ENCODE measurements around the gene TNIK. TPM values are rescaled to one million over a fixed set of nuclear protein-coding genes. Genes with fewer than 3 reads are reported as not detected.

TNIK gene
- total and polyA plus RNA-seq, 10 of the 15 experiments (the other 5 are each of a cell fraction or from before 2014, with no cell fraction given) = 13.9 to 74.3 (median 48.2) TPM

GRCh38 chr3:171374260-171374659, 85.9 kb downstream of the TNIK start:
- SMC1A ChIA-PET (ENCODE audit: uncharacterized antibody, unreplicated experiment) = interaction anchor here (1.0 to 5.4 kb wide), 14 partner anchors 11 to 189 kb away, joined by 3 to 36 read pairs (median 4); no protein-coding TSS in a partner anchor
- ATAC-seq = no peak
- Histone ChIP-seq H3K36me3 (ENCODE audit: control insufficient read depth in 2 of 2, insufficient read depth in 2 of 2, low read length in 1 of 2) (no peaks in the 10 kb centered on the region; a peak in 1 of 4 replicates), H3K4me3 (no peak overlapping the region), H3K4me1 (ENCODE audit: control insufficient read depth, insufficient read depth, low read length) (peaks cover 38% of the 10 kb centered on the region), H2AFZ (ENCODE audit: control insufficient read depth, low read depth, low read length) (no peak overlapping the region), H3K27me3 (replicated peaks in 1 of 2; ENCODE audit: control insufficient read depth in 2 of 2, insufficient read depth in 2 of 2, low read length in 1 of 2) (no peaks in the 10 kb centered on the region), H3K27ac (ENCODE audit: control insufficient read depth, insufficient read depth) (no peak overlapping the region), H3K4me2 (ENCODE audit: control insufficient read depth, insufficient read depth) (no peak overlapping the region), H3K9me3 (replicated peaks; ENCODE audit: control insufficient read depth, insufficient read depth, low read length) (no peaks in the 10 kb centered on the region; the same call in 2 of the 3 replicates), H3K9ac (ENCODE audit: control insufficient read depth, insufficient read depth, low read length) (no peak overlapping the region), H4K20me1 (ENCODE audit: control insufficient read depth, insufficient read depth) (peaks cover 5% of the 10 kb centered on the region; the same call in 1 of the 2 replicates), H3K79me2 (ENCODE audit: control insufficient read depth, insufficient read depth, low read length) (peaks cover 97% of the 10 kb centered on the region)
- 95% methylated on average over 1 of the region's 1 CpG for WGBS (ENCODE audit: insufficient coverage, insufficient replicate concordance, low lambda C conversion rate, missing lambda C conversion rate)
- RAD21 ChIA-PET (ENCODE audit: unreplicated experiment) = interaction anchor here (1.0 to 4.9 kb wide), 4 partner anchors 7 to 186 kb away, joined by 4 to 19 read pairs (median 12); no protein-coding TSS in a partner anchor
- POLR2A ChIA-PET = interaction anchor here (0.7 to 1.7 kb wide), 6 partner anchors 7 to 36 kb away, joined by 3 to 9 read pairs (median 4); no protein-coding TSS in a partner anchor
- no TSS peak for BruUV-seq (replicated peaks)
- in situ Hi-C loops (cut with MboI) (no loop called here), intact Hi-C loops (cut with micrococcal nuclease; ENCODE audit: unreplicated experiment) (no loop called here)
- FAIRE-seq = no peak
- no peak for DNase-seq (ENCODE audit: low read depth, low spot score)
- CTCF ChIA-PET = interaction anchor here (0.9 to 1.7 kb wide), 4 partner anchors 12 to 397 kb away, joined by 3 to 6 read pairs (median 3); no protein-coding TSS in a partner anchor
- TF ChIP-seq RUNX3 (IDR thresholded peaks at IDR 0.05; ENCODE audit: low read length) (no peak), NFIC (IDR thresholded peaks at IDR 0.05; ENCODE audit: low read depth, low read length) (no peak)

GRCh38 chr3:171373711-171374110, 86.5 kb downstream of the TNIK start:
- ATAC-seq = no peak
- Histone ChIP-seq H3K9me3 (replicated peaks; ENCODE audit: control insufficient read depth, insufficient read depth, low read length) (no peaks in the 10 kb centered on the region; the same call in 2 of the 3 replicates), H3K4me2 (ENCODE audit: control insufficient read depth, insufficient read depth) (no peak overlapping the region), H3K4me3 (no peak overlapping the region), H3K27me3 (replicated peaks in 1 of 2; ENCODE audit: control insufficient read depth in 2 of 2, insufficient read depth in 2 of 2, low read length in 1 of 2) (no peaks in the 10 kb centered on the region), H3K9ac (ENCODE audit: control insufficient read depth, insufficient read depth, low read length) (no peak overlapping the region), H3K79me2 (ENCODE audit: control insufficient read depth, insufficient read depth, low read length) (peaks cover 97% of the 10 kb centered on the region), H3K27ac (ENCODE audit: control insufficient read depth, insufficient read depth) (no peak overlapping the region), H3K36me3 (ENCODE audit: control insufficient read depth in 2 of 2, insufficient read depth in 2 of 2, low read length in 1 of 2) (no peaks in the 10 kb centered on the region; a peak in 1 of 4 replicates), H2AFZ (ENCODE audit: control insufficient read depth, low read depth, low read length) (no peak overlapping the region), H4K20me1 (ENCODE audit: control insufficient read depth, insufficient read depth) (peaks cover 5% of the 10 kb centered on the region; the same call in 1 of the 2 replicates), H3K4me1 (ENCODE audit: control insufficient read depth, insufficient read depth, low read length) (peaks cover 43% of the 10 kb centered on the region)
- WGBS (ENCODE audit: insufficient coverage, insufficient replicate concordance, low lambda C conversion rate, missing lambda C conversion rate) = 96% methylated on average over 2 of the region's 2 CpGs
- BruUV-seq (replicated peaks) = no TSS peak
- in situ Hi-C loops (cut with MboI) (no loop called here), intact Hi-C loops (cut with micrococcal nuclease; ENCODE audit: unreplicated experiment) (no loop called here)
- ChIA-PET RAD21 (ENCODE audit: unreplicated experiment) (interaction anchor here (1.2 to 4.9 kb wide), 4 partner anchors 8 to 185 kb away, joined by 5 to 19 read pairs (median 12); no protein-coding TSS in a partner anchor), SMC1A (ENCODE audit: uncharacterized antibody, unreplicated experiment) (interaction anchor here (0.9 to 5.4 kb wide), 10 partner anchors 11 to 73 kb away, joined by 3 to 36 read pairs (median 4); no protein-coding TSS in a partner anchor), POLR2A (interaction anchor here (0.9 to 1.7 kb wide), 5 partner anchors 8 to 37 kb away, joined by 3 to 9 read pairs (median 4); no protein-coding TSS in a partner anchor), CTCF (interaction anchor here (0.9 to 1.7 kb wide), 5 partner anchors 11 to 186 kb away, joined by 3 to 6 read pairs (median 4); no protein-coding TSS in a partner anchor)
- no peak for FAIRE-seq
- DNase-seq (ENCODE audit: low read depth, low spot score) = no peak
- TF ChIP-seq NR2C1 (IDR thresholded peaks at IDR 0.05) (no peak), NFYB (IDR thresholded peaks at IDR 0.05; ENCODE audit: insufficient read depth, low read depth, low read length) (no peak), ATF2 (IDR thresholded peaks at IDR 0.05; ENCODE audit: low read length) (no peak), ZNF274 (IDR thresholded peaks at IDR 0.05; ENCODE audit: insufficient read depth, insufficient read length) (no peak), RAD21 (IDR thresholded peaks at IDR 0.05; ENCODE audit: insufficient read depth, low read depth, low read length) (no peak), IRF4 (IDR thresholded peaks at IDR 0.05; ENCODE audit: low read depth, low read length) (no peak), CHD4 (IDR thresholded peaks at IDR 0.05) (no peak), KAT2A (conservative IDR thresholded peaks at IDR 0.05; ENCODE audit: control insufficient read depth, low read depth, low read length) (no peak), MTA3 (IDR thresholded peaks at IDR 0.05; ENCODE audit: borderline replicate concordance, low read length) (no peak), KLF5 (IDR thresholded peaks at IDR 0.05; ENCODE audit: partially characterized antibody) (no peak)
- TF ChIP-seq, protein P1, sequence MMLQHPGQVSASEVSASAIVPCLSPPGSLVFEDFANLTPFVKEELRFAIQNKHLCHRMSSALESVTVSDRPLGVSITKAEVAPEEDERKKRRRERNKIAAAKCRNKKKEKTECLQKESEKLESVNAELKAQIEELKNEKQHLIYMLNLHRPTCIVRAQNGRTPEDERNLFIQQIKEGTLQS (IDR thresholded peaks at IDR 0.05; ENCODE audit: borderline replicate concordance, extremely low read depth, low read depth, low read length) = no peak
- TF ChIP-seq, protein P2, sequence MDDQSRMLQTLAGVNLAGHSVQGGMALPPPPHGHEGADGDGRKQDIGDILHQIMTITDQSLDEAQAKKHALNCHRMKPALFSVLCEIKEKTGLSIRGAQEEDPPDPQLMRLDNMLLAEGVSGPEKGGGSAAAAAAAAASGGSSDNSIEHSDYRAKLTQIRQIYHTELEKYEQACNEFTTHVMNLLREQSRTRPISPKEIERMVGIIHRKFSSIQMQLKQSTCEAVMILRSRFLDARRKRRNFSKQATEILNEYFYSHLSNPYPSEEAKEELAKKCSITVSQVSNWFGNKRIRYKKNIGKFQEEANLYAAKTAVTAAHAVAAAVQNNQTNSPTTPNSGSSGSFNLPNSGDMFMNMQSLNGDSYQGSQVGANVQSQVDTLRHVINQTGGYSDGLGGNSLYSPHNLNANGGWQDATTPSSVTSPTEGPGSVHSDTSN (IDR thresholded peaks at IDR 0.05; ENCODE audit: insufficient replicate concordance, low read depth, low read length) = no peak

Measured in GM12878 (cell line).